K562 (cell line): ENCODE data around the gene TXN2. TPM values are rescaled to one million over a fixed set of nuclear protein-coding genes. Genes with fewer than 3 reads are reported as not detected.

Experiments
- ATAC-seq: fragments of 200-7000 bp; cut with Tn5 transposase; 3 replicates; pipeline ENCODE4 v1.9.1; 2020; ENCODE audit warnings: moderate library complexity
- BruUV-seq: library from RNA; stranded (reverse); fragments of 400-500 nt; replicated peaks from 2 replicates; lab custom pipeline; 2021; lab: Mats Ljungman, UMichigan
- CTCF ChIA-PET: fragments of 300-600 bp; formaldehyde crosslinking; extraction: SDS; loops from one replicate; lab custom pipeline; 2021; ENCODE audit warnings: low intra/inter-chr PET ratio; lab: Yijun Ruan, JAX
- POLR2A ChIA-PET: fragments of 300-600, 350-650 bp; sonication (Branson Sonifier 250); formaldehyde crosslinking; extraction: SDS; loops from one replicate; lab custom pipeline; 2021; ENCODE audit warnings: antibody characterized with exemption, inconsistent platforms; lab: Yijun Ruan, JAX
- DNase-seq, 4 experiments: peaks; one replicate each; pipeline versions ENCODE4 v3.0.0 to v3.0.0-alpha.2; 2011 to 2018; ENCODE audit warnings: low spot score in 3 of 4, mixed read lengths in 3 of 4; ENCODE audit errors: extremely low read depth in 1 of 4
- FAIRE-seq: peaks from 2 replicates; lab custom pipeline; 2011; peaks lifted over from hg19 to GRCh38; lab: Jason Lieb, UNC
- H2AFZ ChIP-seq: 2 replicates; pipeline ENCODE4 v1.6.0; 2011; ENCODE audit warnings: low read depth, low read length, control low read depth, inconsistent platforms
- H3K27ac ChIP-seq: fragments of 200-600 bp; 3 replicates; pipeline ENCODE4 v1.8.0; 2011; ENCODE audit warnings: low read depth, mild to moderate bottlenecking, control low read depth, inconsistent platforms, low read length, moderate library complexity, mixed read lengths; ENCODE audit errors: extremely low read depth
- H3K27me3 ChIP-seq, 2 experiments: fragments of 300-600 bp in 1 of 2; 2 replicates in 1 of 2; 3 replicates in 1 of 2; pipeline versions ENCODE4 v1.6.0 to v1.8.0; 2011; ENCODE audit warnings: inconsistent platforms in 2 of 2, low read length in 2 of 2, mild to moderate bottlenecking in 1 of 2, mixed read lengths in 1 of 2, moderate library complexity in 1 of 2; ENCODE audit not compliant: control insufficient read depth in 2 of 2, insufficient read depth in 2 of 2
- H3K36me3 ChIP-seq: fragments of 300-600 bp; 3 replicates; pipeline ENCODE4 v1.8.0; 2011; ENCODE audit warnings: mild to moderate bottlenecking, low read length, inconsistent platforms; ENCODE audit not compliant: control insufficient read depth, insufficient read depth
- H3K4me1 ChIP-seq, 2 experiments: fragments of 200-600 bp in 1 of 2; replicated peaks in 1 of 2; 2 replicates in 1 of 2; 3 replicates in 1 of 2; pipeline versions ENCODE4 v1.5.1 to v1.8.0; 2011; ENCODE audit warnings: inconsistent platforms in 2 of 2, low read length in 2 of 2, mild to moderate bottlenecking in 1 of 2, mixed read lengths in 1 of 2, moderate library complexity in 1 of 2; ENCODE audit not compliant: control insufficient read depth in 2 of 2, insufficient read depth in 2 of 2
- H3K4me2 ChIP-seq: 2 replicates; pipeline ENCODE4 v1.6.1; 2011; ENCODE audit warnings: low read length, control low read depth, inconsistent platforms, mixed read lengths; ENCODE audit not compliant: insufficient read depth
- H3K4me3 ChIP-seq: fragments of 200-600 bp; sonication (generic), shearing (Covaris generic); 2 replicates; pipeline ENCODE4 v1.5.1; 2016; ENCODE audit warnings: control low read depth, inconsistent platforms
- H3K79me2 ChIP-seq: fragments of 200-600 bp; 3 replicates; pipeline ENCODE4 v1.8.0; 2011; ENCODE audit warnings: low read length, inconsistent platforms; ENCODE audit not compliant: control insufficient read depth, insufficient read depth
- H3K9ac ChIP-seq, 2 experiments: 2 replicates each; pipeline versions ENCODE4 v1.6.0 to v1.6.1; 2011; ENCODE audit warnings: low read depth in 2 of 2, low read length in 2 of 2, control low read depth in 1 of 2, inconsistent platforms in 1 of 2, mild to moderate bottlenecking in 1 of 2, mixed read lengths in 1 of 2; ENCODE audit not compliant: insufficient read depth in 1 of 2
- H3K9me1 ChIP-seq: one replicate; pipeline ENCODE4 v1.6.0; 2011; ENCODE audit warnings: inconsistent platforms, mild to moderate bottlenecking, low read length, moderate library complexity; ENCODE audit not compliant: control insufficient read depth, insufficient read depth
- H3K9me3 ChIP-seq: replicated peaks from 2 replicates; pipeline ENCODE4 v1.5.1; 2011; ENCODE audit warnings: low read depth, low read length, inconsistent platforms; ENCODE audit not compliant: control insufficient read depth, insufficient read depth
- H4K20me1 ChIP-seq: replicated peaks from 2 replicates; pipeline ENCODE4 v1.6.1; 2011; ENCODE audit warnings: low read length, inconsistent platforms, mixed read lengths; ENCODE audit not compliant: control insufficient read depth, insufficient read depth
- CBX3 ChIP-seq, 2 experiments: IDR thresholded peaks; 1 replicate in 1 of 2; 2 replicates in 1 of 2; pipeline ENCODE4 v1.6.1; 2012; ENCODE audit warnings: inconsistent platforms in 2 of 2, low read length in 2 of 2, borderline replicate concordance in 1 of 2, control low read depth in 1 of 2
- CREB3 ChIP-seq: fragments of 450-650 bp; conservative IDR thresholded peaks from 2 replicates; pipeline ENCODE4 v1.6.1; 2016; ENCODE audit warnings: missing genetic modification characterization, low read depth, mild to moderate bottlenecking, missing compliant biosample characterization, moderate library complexity
- MAFG ChIP-seq: fragments of 450-650 bp; conservative IDR thresholded peaks from 2 replicates; pipeline ENCODE4 v1.6.1; 2016; ENCODE audit warnings: missing genetic modification characterization, missing compliant biosample characterization
- MYC ChIP-seq, 2 experiments: fragments of 250-450 bp in 1 of 2; sonication (Bioruptor Pico) in 1 of 2; IDR thresholded peaks; 2 replicates each; pipeline versions ENCODE4 v1.5.1 to v1.6.1; 2012 to 2021; ENCODE audit warnings: low read depth in 2 of 2, borderline replicate concordance in 1 of 2, improper control_type of control experiment in 1 of 2, low read length in 1 of 2, mild to moderate bottlenecking in 1 of 2, moderate library complexity in 1 of 2
- NFE2 ChIP-seq: IDR thresholded peaks from 2 replicates; pipeline ENCODE4 v1.6.1; 2014; ENCODE audit warnings: antibody characterized with exemption, low read depth
- NFE2L1 ChIP-seq: fragments of 450-650 bp; IDR thresholded peaks from 2 replicates; pipeline ENCODE4 v1.6.1; 2016; ENCODE audit warnings: missing genetic modification characterization, low read depth, mild to moderate bottlenecking, missing compliant biosample characterization, moderate library complexity, borderline replicate concordance
- POLR2B ChIP-seq: fragments of 450-650 bp; IDR thresholded peaks from 2 replicates; pipeline ENCODE4 v1.6.1; 2018; ENCODE audit warnings: low read depth; ENCODE audit not compliant: partially characterized antibody
- POLR3G ChIP-seq: IDR thresholded peaks from 2 replicates; pipeline ENCODE4 v1.6.1; 2011; ENCODE audit not compliant: insufficient read length, insufficient replicate concordance; ENCODE audit errors: extremely low read depth
- TGIF2 ChIP-seq: sonication (generic); formaldehyde crosslinking; IDR thresholded peaks from 2 replicates; pipeline ENCODE4 v1.8.1; 2022; ENCODE audit warnings: mild to moderate bottlenecking, missing genetic modification reagents, moderate library complexity
- ZC3H11A ChIP-seq: IDR thresholded peaks from 2 replicates; pipeline ENCODE4 v1.6.1; 2012; ENCODE audit warnings: low read depth, low read length, improper control_type of control experiment
- ZNF124 ChIP-seq: sonication (generic); formaldehyde crosslinking; IDR thresholded peaks from 2 replicates; pipeline ENCODE4 v1.8.1; 2022; ENCODE audit warnings: missing genetic modification reagents
- ZNF280A ChIP-seq: fragments of 450-650 bp; IDR thresholded peaks from 2 replicates; pipeline ENCODE4 v1.6.1; 2018; ENCODE audit warnings: mild to moderate bottlenecking, low read depth; ENCODE audit not compliant: partially characterized antibody
- WGBS: fragments of 100-300 bp; shearing (Covaris generic); methylation state at CpG from one replicate; pipeline ENCODE4 v1.1.6; 2016; ENCODE audit warnings: low coverage, mixed read lengths; ENCODE audit not compliant: insufficient coverage; ENCODE audit errors: missing lambda C conversion rate; 5-methylcytosine and 5-hydroxymethylcytosine counted together
- in situ Hi-C: fragments of 300-500 bp; cut with MboI; formaldehyde crosslinking; loops from 4 replicates; pipeline ENCODE4 v1.15.0; 2018; ENCODE audit warnings: inconsistent platforms, mixed read lengths
- intact Hi-C: fragments of 100-400 bp; cut with micrococcal nuclease; formaldehyde crosslinking; loops from 2 replicates; pipeline ENCODE4 v1.14.2; 2022
- polyA plus RNA-seq, 8 experiments: library from polyadenylated mRNA; depleted of rRNA in 4 of 8; stranded (reverse) in 5 of 8; unstranded in 3 of 8; fragments of >200 nt; fragmentation: Nextera tagmentation in 2 of 8; fragmentation: Illumina TruSeq in 1 of 8; extraction: Ambion mirVana in 2 of 8; extraction: Trizol in 1 of 8; gene quantifications; 2 replicates each; pipeline versions ENCODE4 v1.2.1 to v1.2.3, GENCODE V29; 2011 to 2014; ENCODE audit warnings: inconsistent platforms in 1 of 8, missing spikeins in 1 of 8
- total RNA-seq, 7 experiments: library from RNA; depleted of rRNA in 6 of 7; stranded (reverse); fragments of >200 nt in 6 of 7; fragmentation: Illumina TruSeq in 2 of 7; extraction: Trizol in 2 of 7; gene quantifications; 2 replicates each; pipeline versions ENCODE4 v1.2.1 to v1.2.3, GENCODE V29; 2011 to 2021; ENCODE audit warnings: low replicate concordance in 1 of 7

TXN2 gene
- total and polyA plus RNA-seq, 9 of the 15 experiments (the other 6 are each of a cell fraction or from before 2014, with no cell fraction given), result 48.5 to 399 (median 118) TPM

GRCh38 chr22:36472689-36473088 is 8.8 kb downstream of the TXN2 start:
- H3K79me2 ChIP-seq, result peaks cover 8% of the 10 kb centered on the region; the same call in 1 of the 3 replicates
- FAIRE-seq (no peak), ATAC-seq (no peak), DNase-seq (no peak)
- H3K4me2 ChIP-seq, result no peak overlapping the region
- TF ChIP-seq MAFG (tag) (no peak), NFE2L1 (no peak), ZC3H11A (no peak), CREB3 (tag) (no peak), POLR3G (no peak), ZNF280A (no peak), MYC (IDR thresholded peaks at IDR 0.05; ENCODE audit: low read depth, low read length) (no peak), MYC (CRISPR knock-in tag; IDR thresholded peaks at IDR 0.05; ENCODE audit: borderline replicate concordance, low read depth) (no peak), ZNF124 (CRISPR knock-in tag) (no peak), NFE2 (no peak), CBX3 (IDR thresholded peaks at IDR 0.05; ENCODE audit: borderline replicate concordance in 1 of 2, low read length in 2 of 2) (no peak), POLR2B (no peak), TGIF2 (no peak)
- H3K9me3 ChIP-seq, result no peaks in the 10 kb centered on the region
- intact Hi-C loops (loop anchor here (5.0 kb wide), 1 partner anchor 170 kb away; no protein-coding TSS in a partner anchor), in situ Hi-C loops (no loop called here)
- no peaks in the 10 kb centered on the region for H3K27me3 ChIP-seq
- H3K9ac ChIP-seq, result no peak overlapping the region
- H2AFZ ChIP-seq, result no peak overlapping the region
- POLR2A ChIA-PET, result interaction anchor here (0.8 kb wide), 1 partner anchor 15 kb away, joined by 3 read pairs; no protein-coding TSS in a partner anchor
- no TSS peak for BruUV-seq
- CTCF ChIA-PET, result no interaction called here
- no peak overlapping the region for H3K4me3 ChIP-seq
- peaks cover 85% of the 10 kb centered on the region; the same call in 2 of the 3 replicates for H3K36me3 ChIP-seq
- H3K9me1 ChIP-seq, result peaks cover 3% of the 10 kb centered on the region
- H4K20me1 ChIP-seq, result 0 out of 2 replicates have a peak, but pooled peaks cover 3% of the 10 kb centered on the region
- peaks cover 10 to 14% of the 10 kb centered on the region in 2 experiments for H3K4me1 ChIP-seq
- no peak overlapping the region for H3K27ac ChIP-seq
- 80% methylated on average over 13 of the region's 13 CpGs for WGBS
